SK-N-SH treated with all-trans-retinoic acid at 6 μM for 48 hours (cell line): Measurements from ENCODE around the gene CCDC186.

Source experiments
- ATAC-seq: fragments of 200-7000 bp; cut with Tn5 transposase; 3 replicates; pipeline ENCODE4 v1.9.1; 2020; ENCODE audit warnings: mild to moderate bottlenecking, moderate library complexity
- ARNTL ChIP-seq: fragments of 450-650 bp; formaldehyde crosslinking; IDR thresholded peaks from 2 replicates; pipeline ENCODE4 v1.5.0; 2020; ENCODE audit warnings: low read depth, mild to moderate bottlenecking, moderate library complexity, borderline replicate concordance
- BACH2 ChIP-seq: fragments of 250-450 bp; sonication (Bioruptor Pico); IDR thresholded peaks from 2 replicates; pipeline ENCODE4 v1.9.0; 2021; ENCODE audit warnings: mild to moderate bottlenecking, borderline replicate concordance
- CSDC2 ChIP-seq: fragments of 250-450 bp; sonication (Bioruptor Pico); IDR thresholded peaks from 2 replicates; pipeline ENCODE4 v1.5.0; 2020; ENCODE audit warnings: mild to moderate bottlenecking, moderate library complexity
- ESRRG ChIP-seq: fragments of 250-450 bp; sonication (Bioruptor Pico); IDR thresholded peaks from 2 replicates; pipeline ENCODE4 v1.6.1; 2021; ENCODE audit warnings: mild to moderate bottlenecking
- GLIS3 ChIP-seq: fragments of 250-450 bp; sonication (Bioruptor Pico); IDR thresholded peaks from 2 replicates; pipeline ENCODE4 v1.5.0; 2020; ENCODE audit warnings: mild to moderate bottlenecking, moderate library complexity
- ISL1 ChIP-seq: fragments of 250-450 bp; sonication (Bioruptor Pico); IDR thresholded peaks from 2 replicates; pipeline ENCODE4 v2.1.2; 2022; ENCODE audit warnings: mild to moderate bottlenecking, moderate library complexity
- OSR1 ChIP-seq: fragments of 250-450 bp; sonication (Bioruptor Pico); IDR thresholded peaks from 2 replicates; pipeline ENCODE4 v1.8.0; 2022; ENCODE audit warnings: moderate library complexity, mild to moderate bottlenecking, inconsistent platforms
- PPARA ChIP-seq: fragments of 250-450 bp; sonication (Bioruptor Pico); IDR thresholded peaks from 2 replicates; pipeline ENCODE4 v1.5.0; 2020; ENCODE audit warnings: mild to moderate bottlenecking, borderline replicate concordance
- TCF4 ChIP-seq: fragments of 250-450 bp; sonication (Bioruptor Pico); IDR thresholded peaks from 2 replicates; pipeline ENCODE4 v1.8.0; 2021; ENCODE audit warnings: mild to moderate bottlenecking, moderate library complexity, borderline replicate concordance
- TOX ChIP-seq: fragments of 250-450 bp; sonication (Bioruptor Pico); IDR thresholded peaks from 2 replicates; pipeline ENCODE4 v1.8.0; 2021; ENCODE audit warnings: mild to moderate bottlenecking, moderate library complexity, borderline replicate concordance
- ZC3H10 ChIP-seq: fragments of 250-450 bp; sonication (Bioruptor Pico); IDR thresholded peaks from 2 replicates; pipeline ENCODE4 v1.5.1; 2021; ENCODE audit warnings: mild to moderate bottlenecking, moderate library complexity
- ZFP3 ChIP-seq: fragments of 250-450 bp; sonication (Bioruptor Pico); IDR thresholded peaks from 2 replicates; pipeline ENCODE4 v1.5.0; 2020; ENCODE audit warnings: mild to moderate bottlenecking, moderate library complexity
- ZFP30 ChIP-seq: fragments of 450-650 bp; formaldehyde crosslinking; IDR thresholded peaks from 2 replicates; pipeline ENCODE4 v1.5.0; 2022; ENCODE audit warnings: mild to moderate bottlenecking, moderate library complexity
- ZNF565 ChIP-seq: fragments of 450-650 bp; formaldehyde crosslinking; conservative IDR thresholded peaks from 2 replicates; pipeline ENCODE4 v1.5.0; 2020; ENCODE audit warnings: low read depth, mild to moderate bottlenecking, moderate library complexity
- ZNF70 ChIP-seq: fragments of 450-650 bp; formaldehyde crosslinking; IDR thresholded peaks from 2 replicates; pipeline ENCODE4 v1.5.0; 2020; ENCODE audit warnings: mild to moderate bottlenecking, moderate library complexity
- TF ChIP-seq, protein P1 (sequence below): fragments of 250-450 bp; sonication (Bioruptor Pico); IDR thresholded peaks from 2 replicates; pipeline ENCODE4 v1.5.1; 2021; ENCODE audit warnings: mild to moderate bottlenecking, moderate library complexity
- TF ChIP-seq, protein P2 (sequence below): fragments of 250-450 bp; sonication (Bioruptor Pico); IDR thresholded peaks from 2 replicates; pipeline ENCODE4 v1.5.1; 2020; ENCODE audit warnings: low read depth, mild to moderate bottlenecking, moderate library complexity
- TF ChIP-seq, protein P3 (sequence below): fragments of 250-450 bp; sonication (Bioruptor Pico); IDR thresholded peaks from 2 replicates; pipeline ENCODE4 v1.8.0; 2021; ENCODE audit warnings: low read depth, mild to moderate bottlenecking, moderate library complexity, borderline replicate concordance
- TF ChIP-seq, protein P4 (sequence below): fragments of 250-450 bp; sonication (Bioruptor Pico); IDR thresholded peaks from 2 replicates; pipeline ENCODE4 v1.8.0; 2020; ENCODE audit warnings: mild to moderate bottlenecking, moderate library complexity, borderline replicate concordance
- TF ChIP-seq, protein P5 (sequence below): fragments of 250-450 bp; sonication (Bioruptor Pico); IDR thresholded peaks from 2 replicates; pipeline ENCODE4 v1.5.0; 2020; ENCODE audit warnings: mild to moderate bottlenecking, moderate library complexity

Gene CCDC186

DNA sequence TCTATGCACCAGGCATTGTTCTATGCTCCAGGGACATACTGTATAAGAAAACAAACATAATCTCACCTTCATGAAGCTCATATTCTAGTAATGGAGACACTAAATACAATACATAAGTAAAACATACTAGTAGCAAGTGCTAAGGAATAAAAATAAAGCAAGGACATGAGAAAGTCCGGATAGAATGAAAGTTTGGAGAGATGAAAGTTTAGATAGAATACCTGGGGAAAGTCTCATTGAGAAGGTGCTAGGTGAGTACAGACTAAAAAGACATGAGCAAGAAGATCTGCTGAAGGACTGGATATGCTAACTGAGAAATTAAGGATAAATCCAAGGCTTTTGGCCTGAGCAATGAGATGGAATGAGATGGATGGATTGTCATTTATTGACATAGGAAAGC, 34.0 kb downstream of the CCDC186 start:
- ATAC-seq = no peak
- TF ChIP-seq ZNF70 (CRISPR knock-in tag) (no peak), TCF4 (CRISPR knock-in tag) (no peak), ISL1 (CRISPR knock-in tag) (no peak), GLIS3 (CRISPR knock-in tag) (no peak), ZC3H10 (CRISPR knock-in tag) (no peak), OSR1 (no peak), ZFP30 (CRISPR knock-in tag) (no peak), ARNTL (no peak), ESRRG (CRISPR knock-in tag) (no peak), ZNF565 (CRISPR knock-in tag) (no peak), PPARA (CRISPR knock-in tag) (no peak), ZFP3 (CRISPR knock-in tag) (no peak), CSDC2 (no peak)
- TF ChIP-seq, protein P1, sequence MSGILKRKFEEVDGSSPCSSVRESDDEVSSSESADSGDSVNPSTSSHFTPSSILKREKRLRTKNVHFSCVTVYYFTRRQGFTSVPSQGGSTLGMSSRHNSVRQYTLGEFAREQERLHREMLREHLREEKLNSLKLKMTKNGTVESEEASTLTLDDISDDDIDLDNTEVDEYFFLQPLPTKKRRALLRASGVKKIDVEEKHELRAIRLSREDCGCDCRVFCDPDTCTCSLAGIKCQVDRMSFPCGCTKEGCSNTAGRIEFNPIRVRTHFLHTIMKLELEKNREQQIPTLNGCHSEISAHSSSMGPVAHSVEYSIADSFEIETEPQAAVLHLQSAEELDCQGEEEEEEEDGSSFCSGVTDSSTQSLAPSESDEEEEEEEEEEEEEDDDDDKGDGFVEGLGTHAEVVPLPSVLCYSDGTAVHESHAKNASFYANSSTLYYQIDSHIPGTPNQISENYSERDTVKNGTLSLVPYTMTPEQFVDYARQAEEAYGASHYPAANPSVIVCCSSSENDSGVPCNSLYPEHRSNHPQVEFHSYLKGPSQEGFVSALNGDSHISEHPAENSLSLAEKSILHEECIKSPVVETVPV (CRISPR knock-in tag) = no peak
- TF ChIP-seq, protein P2, sequence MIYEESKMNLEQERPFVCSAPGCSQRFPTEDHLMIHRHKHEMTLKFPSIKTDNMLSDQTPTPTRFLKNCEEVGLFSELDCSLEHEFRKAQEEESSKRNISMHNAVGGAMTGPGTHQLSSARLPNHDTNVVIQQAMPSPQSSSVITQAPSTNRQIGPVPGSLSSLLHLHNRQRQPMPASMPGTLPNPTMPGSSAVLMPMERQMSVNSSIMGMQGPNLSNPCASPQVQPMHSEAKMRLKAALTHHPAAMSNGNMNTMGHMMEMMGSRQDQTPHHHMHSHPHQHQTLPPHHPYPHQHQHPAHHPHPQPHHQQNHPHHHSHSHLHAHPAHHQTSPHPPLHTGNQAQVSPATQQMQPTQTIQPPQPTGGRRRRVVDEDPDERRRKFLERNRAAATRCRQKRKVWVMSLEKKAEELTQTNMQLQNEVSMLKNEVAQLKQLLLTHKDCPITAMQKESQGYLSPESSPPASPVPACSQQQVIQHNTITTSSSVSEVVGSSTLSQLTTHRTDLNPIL (CRISPR knock-in tag) = no peak
- TF ChIP-seq, protein P3, sequence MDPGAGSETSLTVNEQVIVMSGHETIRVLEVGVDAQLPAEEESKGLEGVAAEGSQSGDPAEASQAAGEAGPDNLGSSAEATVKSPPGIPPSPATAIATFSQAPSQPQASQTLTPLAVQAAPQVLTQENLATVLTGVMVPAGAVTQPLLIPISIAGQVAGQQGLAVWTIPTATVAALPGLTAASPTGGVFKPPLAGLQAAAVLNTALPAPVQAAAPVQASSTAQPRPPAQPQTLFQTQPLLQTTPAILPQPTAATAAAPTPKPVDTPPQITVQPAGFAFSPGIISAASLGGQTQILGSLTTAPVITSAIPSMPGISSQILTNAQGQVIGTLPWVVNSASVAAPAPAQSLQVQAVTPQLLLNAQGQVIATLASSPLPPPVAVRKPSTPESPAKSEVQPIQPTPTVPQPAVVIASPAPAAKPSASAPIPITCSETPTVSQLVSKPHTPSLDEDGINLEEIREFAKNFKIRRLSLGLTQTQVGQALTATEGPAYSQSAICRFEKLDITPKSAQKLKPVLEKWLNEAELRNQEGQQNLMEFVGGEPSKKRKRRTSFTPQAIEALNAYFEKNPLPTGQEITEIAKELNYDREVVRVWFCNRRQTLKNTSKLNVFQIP (CRISPR knock-in tag) = no peak
- TF ChIP-seq, protein P4, sequence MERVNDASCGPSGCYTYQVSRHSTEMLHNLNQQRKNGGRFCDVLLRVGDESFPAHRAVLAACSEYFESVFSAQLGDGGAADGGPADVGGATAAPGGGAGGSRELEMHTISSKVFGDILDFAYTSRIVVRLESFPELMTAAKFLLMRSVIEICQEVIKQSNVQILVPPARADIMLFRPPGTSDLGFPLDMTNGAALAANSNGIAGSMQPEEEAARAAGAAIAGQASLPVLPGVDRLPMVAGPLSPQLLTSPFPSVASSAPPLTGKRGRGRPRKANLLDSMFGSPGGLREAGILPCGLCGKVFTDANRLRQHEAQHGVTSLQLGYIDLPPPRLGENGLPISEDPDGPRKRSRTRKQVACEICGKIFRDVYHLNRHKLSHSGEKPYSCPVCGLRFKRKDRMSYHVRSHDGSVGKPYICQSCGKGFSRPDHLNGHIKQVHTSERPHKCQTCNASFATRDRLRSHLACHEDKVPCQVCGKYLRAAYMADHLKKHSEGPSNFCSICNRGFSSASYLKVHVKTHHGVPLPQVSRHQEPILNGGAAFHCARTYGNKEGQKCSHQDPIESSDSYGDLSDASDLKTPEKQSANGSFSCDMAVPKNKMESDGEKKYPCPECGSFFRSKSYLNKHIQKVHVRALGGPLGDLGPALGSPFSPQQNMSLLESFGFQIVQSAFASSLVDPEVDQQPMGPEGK (CRISPR knock-in tag) = no peak
- TF ChIP-seq, protein P5, sequence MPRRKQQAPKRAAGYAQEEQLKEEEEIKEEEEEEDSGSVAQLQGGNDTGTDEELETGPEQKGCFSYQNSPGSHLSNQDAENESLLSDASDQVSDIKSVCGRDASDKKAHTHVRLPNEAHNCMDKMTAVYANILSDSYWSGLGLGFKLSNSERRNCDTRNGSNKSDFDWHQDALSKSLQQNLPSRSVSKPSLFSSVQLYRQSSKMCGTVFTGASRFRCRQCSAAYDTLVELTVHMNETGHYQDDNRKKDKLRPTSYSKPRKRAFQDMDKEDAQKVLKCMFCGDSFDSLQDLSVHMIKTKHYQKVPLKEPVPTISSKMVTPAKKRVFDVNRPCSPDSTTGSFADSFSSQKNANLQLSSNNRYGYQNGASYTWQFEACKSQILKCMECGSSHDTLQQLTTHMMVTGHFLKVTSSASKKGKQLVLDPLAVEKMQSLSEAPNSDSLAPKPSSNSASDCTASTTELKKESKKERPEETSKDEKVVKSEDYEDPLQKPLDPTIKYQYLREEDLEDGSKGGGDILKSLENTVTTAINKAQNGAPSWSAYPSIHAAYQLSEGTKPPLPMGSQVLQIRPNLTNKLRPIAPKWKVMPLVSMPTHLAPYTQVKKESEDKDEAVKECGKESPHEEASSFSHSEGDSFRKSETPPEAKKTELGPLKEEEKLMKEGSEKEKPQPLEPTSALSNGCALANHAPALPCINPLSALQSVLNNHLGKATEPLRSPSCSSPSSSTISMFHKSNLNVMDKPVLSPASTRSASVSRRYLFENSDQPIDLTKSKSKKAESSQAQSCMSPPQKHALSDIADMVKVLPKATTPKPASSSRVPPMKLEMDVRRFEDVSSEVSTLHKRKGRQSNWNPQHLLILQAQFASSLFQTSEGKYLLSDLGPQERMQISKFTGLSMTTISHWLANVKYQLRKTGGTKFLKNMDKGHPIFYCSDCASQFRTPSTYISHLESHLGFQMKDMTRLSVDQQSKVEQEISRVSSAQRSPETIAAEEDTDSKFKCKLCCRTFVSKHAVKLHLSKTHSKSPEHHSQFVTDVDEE = no peak
- TF ChIP-seq, all 23 proteins: peak for 0

DNA sequence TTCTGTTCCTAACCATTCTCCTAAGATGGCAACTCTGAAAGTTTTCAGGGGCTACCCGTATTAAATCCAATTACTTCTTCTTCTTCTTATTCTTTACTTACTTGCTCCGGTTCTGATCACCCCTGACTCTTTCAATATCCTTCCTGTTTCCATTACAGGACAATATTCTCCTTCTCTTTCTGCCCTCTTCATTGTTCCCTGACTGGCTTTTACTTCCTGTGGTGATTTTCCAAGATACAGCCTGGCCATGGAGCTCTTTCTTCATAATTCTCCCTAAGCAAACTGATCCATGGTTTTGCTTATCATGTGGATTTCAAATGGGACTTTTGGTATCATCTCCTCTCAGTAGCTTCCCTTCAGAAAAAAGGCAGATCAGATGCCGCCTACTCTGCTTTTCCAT, 35.4 kb downstream of the CCDC186 start:
- no peak for ATAC-seq
- TF ChIP-seq, protein P2 (CRISPR knock-in tag) = no peak
- TF ChIP-seq, protein P3 (CRISPR knock-in tag) = no peak
- TF ChIP-seq GLIS3 (CRISPR knock-in tag) (no peak), ZNF70 (CRISPR knock-in tag) (no peak), TOX (CRISPR knock-in tag) (no peak), ISL1 (CRISPR knock-in tag) (no peak), OSR1 (no peak), BACH2 (CRISPR knock-in tag) (no peak)
- TF ChIP-seq, protein P1 (CRISPR knock-in tag) = no peak
- TF ChIP-seq, protein P5 = no peak
- TF ChIP-seq, protein P4 (CRISPR knock-in tag) = no peak
